ENCODE results near the gene SQOR.
A peak's percentile ranks its signal among the peaks of the same experiment; 100 is the strongest.
"Not testable (repeated sequence)": the region's sequence is repeated elsewhere in the genome, so short reads cannot be mapped to it uniquely, and the experiment has no call there.

SQOR gene

DNA sequence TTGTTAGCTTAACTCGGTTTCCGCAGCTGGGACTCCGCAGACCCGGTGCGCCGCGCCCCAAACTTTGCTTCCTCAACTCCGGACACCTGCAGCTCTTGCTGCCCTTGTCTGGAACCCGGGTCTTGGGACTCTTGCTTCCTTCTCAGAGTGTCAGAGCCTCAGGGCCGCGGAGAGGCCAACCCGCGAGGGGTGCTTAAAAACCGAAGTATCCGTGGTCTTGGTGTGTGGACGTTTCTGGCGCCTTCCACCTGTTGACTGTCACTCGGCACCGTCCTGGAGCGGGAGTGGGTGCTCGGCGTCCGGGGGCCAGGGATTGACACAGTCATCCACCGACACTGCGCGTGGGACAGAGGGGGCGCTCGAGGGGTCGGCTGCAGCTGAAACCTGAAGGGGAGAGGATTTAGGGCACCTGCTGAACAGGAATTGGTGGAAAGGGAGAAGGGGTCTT lies 386 bp downstream of the SQOR start:
- DNase-seq, result no peak

DNA sequence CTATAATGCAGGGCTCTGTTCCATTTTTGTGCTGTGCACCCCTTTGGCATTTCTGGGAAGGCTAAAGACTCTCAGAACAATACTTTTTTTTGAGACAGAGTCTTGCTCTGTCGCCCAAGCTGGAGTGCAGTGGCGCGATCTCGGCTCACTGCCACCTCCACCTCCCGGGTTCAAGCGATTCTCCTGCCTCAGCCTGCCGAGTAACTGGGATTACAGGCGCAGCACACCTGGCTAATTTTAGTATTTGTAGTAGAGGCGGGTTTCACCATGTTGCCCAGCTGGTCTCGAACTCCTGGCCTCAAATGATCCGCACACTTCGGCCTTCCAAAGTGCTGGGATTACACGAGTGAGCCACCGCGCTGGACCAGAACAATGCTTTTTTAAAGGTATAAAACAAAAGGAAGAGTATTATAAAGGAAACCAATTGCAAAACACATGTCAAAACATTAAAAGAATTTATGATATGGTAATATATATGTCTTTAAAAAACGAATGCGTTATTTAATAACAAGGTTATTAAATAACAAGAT lies 999 bp downstream of the SQOR start:
- no peak for DNase-seq

DNA sequence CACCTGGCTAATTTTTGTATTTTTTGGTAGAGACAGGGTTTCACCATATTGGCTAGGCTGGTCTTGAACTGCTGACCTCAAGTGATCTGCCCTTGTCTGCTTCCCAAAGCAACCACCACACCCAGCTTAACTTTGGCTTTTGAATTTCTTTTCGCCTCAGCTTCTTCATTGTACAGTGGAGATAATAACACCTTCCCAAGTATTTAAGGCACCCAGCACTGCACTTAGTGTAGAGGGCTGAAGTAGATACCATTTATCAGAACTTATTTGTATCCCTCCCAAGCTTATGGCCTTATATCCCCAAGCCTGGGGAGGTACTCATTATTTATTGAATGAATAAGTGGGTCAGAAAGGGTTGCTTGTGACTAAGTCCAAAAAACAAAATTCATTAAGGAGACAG lies 2.3 kb downstream of the SQOR start:
- no peak for DNase-seq

DNA sequence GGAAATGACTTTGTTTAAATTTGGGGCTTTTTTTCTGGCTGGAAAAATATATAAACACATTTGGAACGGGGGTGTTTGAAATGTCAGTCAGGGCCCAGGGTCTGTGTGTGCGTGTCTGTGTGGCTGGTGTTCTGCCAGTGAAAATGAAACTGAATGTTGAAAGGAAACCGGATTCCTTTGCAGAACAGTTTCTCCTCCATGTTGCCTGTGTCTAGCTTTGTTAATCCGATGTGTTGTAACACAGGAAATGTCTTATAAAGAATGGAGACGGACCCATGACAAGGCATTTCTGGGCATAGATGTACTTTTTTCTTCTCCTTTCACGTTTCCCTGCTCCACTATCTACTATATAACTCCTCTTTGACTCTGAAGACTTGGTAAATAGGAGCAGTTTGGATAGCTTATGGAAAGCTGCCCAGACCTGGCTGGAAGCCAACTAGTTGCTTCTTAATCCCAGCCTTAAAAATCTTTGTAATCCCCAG lies 2.8 kb downstream of the SQOR start:
- no peak for DNase-seq

DNA sequence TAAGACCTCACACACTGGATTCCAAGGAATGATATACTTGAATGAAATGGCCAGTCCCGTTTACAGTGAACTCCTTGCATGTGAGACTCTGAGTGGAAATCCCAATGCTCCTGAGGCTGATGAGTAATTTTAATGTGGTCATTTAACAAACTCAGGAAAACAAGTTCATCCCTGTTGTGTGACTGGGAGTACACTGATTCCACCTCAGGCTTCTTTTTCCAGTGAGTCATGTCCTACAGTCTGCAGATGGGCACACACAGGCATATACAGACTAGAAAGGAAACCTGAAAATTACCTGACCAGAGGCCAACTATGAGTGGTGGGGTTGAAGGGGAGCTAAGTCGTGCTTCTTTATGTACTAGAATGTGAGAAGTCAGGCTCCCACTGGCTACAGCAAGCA lies 5.8 kb downstream of the SQOR start:
- DNase-seq, result no peak

DNA sequence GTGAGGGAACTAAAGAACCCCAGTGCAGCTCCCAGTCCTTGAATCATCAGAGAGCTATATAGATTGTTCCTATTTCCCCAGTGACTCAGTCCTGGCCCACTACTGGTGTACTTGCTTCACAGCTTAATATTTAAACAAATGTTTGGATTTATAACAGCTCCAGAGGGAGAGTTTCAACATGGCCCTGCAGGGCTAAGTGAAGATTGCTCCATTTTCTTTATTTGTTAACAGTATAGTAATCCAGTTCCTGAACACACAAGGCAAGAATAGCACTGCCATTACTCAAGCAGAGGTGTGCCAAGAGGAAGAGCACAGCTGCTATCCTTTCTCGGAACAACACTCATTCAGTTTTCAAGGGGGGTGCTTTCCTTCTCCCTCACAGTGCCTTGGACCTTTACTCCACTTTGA lies 6.5 kb downstream of the SQOR start:
- no peak for DNase-seq

DNA sequence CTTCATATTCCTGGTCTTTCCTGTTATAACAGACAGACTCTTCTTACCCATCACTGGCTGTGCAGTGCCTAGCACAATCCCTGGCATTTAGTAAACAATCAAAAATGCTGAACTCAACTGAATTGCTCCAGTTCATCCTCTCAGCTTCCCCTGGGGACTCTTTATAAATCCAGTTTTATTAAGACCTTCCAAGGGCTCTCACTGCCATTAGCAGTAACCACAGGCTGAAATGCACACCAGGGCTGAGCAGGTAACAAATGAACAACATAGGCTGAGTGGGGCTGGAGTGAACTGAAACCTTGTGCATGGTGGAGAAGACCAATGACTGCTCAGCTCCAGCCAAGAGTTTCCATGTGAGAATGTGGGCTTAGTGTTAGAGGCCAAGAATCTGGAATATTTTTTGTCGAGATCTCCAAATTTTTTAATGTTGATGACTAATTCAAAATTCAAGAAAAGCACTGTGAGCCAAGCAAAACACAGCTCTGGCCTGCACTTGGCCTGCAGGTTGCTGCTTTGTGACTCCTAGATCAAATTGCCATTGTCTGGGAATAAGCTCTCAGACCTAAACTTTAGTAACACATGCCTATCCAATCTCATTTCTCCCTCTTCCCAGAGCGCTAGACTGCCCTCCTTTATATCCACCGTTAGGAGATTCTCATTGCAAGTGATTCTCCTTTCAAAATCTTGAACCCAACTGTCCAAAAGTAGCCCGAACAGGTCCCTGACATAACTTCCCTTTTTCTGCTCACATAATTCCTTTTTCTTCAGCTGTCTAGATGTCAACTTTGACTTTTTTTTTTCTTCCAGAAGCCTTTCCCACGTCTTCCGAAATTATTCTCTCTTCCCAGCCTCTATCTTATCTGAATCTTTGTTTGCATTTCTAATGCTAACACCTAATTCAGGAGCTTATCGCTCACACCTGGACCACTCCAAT lies 7.4 kb downstream of the SQOR start:
- peak; percentile 30 for DNase-seq

DNA sequence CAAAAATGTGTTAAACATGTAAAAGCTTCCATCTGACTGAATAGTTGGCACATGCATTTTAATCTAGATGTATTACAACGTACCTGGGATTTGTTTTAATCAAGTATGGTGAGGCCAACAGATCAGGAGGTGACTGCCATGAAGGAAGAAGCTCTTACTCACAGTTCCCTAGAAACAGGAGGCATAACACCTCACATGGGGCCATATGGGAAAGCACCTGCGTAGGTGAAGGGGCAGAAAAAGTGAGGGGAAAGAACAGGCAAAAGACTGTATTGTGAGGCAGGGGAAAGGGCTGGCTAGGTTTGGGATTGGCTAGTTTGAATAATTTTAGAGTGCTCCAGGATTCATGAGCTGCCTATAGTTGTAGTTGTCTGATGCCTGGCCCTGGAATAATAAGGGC lies 9.6 kb downstream of the SQOR start:
- DNase-seq, result no peak

DNA sequence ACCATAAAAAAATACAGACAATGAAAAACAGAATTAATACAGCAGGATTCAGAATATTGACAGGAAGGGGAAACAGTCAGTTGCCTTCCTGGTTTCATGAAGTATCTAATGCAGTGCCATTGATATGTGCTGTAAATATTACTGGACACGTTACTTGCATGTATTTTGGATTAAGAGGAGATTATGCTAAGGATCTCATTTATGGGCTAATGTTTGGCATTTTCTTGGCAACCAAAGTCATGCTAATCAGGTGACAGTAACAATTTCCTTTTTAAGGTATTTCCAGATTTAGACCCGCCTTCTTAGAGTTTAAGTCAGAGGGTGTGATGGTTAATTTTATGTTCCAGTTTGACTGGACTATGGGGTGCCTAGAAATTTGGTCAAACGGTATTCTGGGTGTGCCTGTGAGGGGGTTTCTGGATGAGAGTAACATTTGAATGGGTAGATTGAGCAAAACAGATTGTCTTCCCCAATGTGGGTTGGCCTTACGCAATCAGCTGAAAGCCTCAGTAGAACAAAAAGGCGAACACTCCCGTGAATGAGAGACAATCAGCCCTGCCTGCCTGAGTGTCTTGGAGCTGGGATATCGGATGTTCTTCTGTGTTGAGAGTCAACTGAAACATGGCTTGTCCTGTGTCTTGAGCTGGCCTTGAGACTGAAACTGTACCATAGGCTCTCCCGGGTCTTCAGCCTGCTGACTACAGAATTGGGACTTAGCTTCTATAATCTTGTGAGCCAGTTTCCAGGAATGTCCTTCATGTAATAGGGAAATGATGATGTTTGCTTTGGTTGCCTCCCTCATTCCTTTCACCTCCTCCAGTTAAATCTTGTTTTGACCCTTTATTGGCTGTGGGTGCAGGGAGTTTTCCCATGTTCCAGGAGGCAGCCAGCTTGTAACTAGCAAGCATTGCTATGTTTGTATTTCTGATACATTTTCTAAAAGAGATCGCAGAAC lies 10.5 kb downstream of the SQOR start:
- DNase-seq, result no peak

DNA sequence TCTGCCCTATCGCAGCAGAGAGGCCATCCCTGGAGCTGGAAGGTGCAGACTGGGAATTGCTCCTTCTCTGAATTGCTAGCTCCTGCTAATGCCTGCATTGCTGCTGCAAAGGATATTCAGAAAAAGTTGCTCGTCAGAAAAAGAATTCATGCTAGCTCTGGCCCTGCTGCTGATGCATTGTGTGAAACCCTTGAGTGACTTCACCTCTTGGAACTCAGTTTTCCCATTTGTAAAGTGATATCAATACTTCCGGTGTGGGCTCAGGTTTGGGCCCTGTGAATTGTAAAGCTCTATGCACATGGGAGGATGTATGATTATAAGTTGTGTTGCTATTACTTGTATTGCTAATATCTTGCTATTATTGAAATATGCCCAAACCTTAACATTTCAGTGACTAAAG lies 11.4 kb downstream of the SQOR start:
- DNase-seq, result no peak

DNA sequence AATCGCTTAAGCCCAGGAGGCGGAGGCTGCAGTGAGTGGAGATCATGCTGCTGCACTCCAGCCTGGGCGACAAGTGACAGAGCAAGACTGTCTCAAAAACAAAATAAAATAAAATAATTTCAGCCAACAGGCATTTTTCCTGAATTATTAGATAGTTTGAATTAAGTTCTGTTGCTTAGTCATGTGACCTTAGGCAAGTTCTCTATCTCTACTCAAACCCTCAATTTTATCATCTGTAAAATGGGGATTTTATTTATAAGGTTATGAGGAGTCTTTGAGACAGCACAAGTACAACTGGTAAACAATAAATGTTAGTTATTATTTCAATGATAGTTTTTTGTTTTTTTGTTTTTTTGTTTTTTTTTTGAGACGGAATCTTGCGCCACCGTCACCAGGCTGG lies 13.0 kb downstream of the SQOR start:
- no peak for DNase-seq

DNA sequence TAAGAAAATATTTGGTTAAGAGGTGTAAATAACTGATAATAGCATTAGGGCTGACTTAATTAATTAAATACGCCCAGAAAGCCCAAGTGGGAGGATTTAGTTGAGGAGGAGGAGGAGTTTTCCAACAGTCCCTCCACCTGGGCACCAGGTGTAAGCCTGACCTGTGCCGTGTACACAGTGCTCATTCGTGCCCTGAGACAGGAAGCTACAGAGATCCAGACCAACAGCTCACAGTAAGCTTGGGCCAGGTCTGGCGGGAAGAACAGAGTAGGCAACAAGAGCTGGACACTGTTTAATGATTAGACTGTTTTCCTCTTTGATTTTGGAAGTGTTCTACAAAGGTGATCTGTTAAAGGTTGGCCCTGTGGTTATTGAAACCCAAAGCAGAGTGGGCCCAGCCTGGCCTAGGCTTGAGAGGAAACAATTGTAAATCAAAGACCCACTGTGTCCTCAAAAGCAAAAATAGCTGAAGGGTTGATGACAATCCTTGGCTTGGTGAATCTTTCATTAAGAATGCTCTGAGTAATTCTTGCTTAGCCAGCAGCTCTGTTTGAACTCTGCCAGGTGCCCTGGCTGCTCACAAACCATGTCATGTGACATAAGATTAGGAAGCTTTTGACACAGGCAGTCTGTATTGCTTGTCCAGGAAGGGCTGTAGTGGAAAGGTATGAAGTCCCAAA lies 13.8 kb downstream of the SQOR start:
- no peak for DNase-seq

DNA sequence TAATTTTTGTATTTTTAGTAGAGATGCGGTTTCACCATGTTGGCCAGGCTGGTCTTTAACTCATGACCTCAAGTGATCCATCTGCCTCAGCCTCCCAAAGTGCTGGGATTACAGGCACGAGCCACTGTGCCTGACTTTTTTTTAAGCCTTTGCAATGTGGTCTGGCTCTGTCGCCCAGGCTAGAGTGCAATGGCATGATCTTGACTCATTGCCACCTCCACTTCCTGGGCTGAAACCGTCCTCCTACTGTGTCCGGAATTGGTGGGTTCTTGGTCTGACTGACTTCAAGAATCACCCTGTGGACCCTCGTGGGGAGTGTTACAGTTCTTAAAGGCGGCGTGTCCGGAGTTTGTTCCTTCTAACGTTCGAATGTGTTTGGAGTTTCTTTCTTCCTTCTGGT lies 15.2 kb downstream of the SQOR start:
- DNase-seq, result not testable (repeated sequence)

DNA sequence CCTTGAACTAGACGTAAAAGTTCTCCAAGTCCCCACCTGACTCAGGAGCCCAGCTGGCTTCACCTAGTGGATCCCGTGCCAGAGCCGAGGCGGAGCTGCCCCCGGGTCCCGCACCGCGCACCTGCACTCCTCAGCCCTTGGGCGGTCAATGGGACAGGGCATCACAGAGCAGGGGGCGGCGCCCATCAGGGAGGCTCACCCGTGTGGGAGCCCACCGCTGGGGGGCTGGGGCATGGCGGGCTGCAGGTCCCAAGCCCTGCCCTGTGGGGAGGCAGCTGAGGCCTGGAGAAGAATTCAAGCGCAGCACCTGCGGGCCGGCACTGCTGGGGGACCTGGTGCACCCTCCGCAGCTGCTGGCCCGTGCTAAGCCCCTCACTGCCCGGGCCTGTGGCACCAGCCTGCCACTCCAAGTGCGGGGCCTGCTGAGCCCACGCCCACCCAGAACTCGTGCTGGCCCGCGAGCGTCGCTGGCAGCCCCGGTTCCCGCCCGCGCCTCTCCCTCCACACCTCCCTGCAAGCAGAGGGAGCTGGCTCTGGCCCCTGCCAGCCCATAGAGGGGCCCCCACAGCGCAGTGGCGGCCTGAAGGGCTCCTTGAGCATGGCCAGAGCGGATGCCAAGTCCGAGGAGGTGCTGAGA lies 16.2 kb downstream of the SQOR start:
- DNase-seq, result no peak

DNA sequence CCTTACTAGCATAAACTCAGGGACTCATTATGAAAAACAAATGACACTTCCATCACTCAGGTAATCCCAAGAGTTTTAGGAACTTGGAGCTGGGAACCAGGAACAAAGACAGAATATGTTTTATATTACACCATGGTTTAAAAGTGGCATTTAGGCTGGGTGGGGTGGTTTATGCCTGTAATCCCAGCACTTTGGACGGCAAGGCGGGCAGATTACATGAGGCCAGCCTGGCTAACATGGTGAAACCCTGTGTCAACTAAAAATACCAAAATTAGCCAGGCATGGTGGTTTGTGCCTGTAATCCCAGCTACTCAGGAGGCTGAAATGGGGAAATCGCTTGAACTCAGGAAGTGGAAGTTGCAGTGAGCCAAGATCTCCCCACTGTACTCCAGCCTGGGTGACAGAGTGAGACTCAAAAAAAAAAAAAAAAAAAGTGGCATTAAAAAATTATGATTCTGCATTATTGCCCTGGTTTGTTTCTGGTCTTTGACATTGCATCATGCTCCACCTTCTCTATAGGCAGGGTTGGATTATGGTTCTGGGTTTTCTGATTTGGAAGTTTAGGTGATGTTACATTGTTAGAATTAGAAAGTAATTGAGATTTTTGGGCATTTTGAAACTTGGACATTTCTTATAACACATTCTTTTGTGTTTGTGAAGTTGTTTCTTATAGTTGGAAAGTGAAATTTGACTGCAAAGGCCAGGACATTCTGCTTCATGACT lies 19.0 kb downstream of the SQOR start:
- no peak for DNase-seq

DNA sequence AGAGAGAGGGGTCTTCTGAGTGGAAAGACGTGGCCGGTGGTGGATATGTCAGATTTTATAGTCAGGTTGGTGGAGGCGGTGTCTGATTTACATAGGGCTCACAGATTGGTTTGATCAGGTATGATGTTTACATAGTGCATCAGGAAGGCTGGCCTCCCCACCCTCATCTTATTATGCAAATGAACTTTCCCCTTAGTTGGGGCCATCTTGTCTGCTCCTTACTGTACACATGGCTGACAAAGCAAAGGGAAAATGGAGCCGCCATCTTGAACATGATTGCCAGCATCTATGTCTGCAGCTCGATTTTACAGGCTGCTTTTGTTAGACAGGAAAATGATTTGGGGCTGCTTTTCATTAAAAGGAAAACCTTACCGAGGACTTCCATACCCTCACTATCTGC lies 19.9 kb downstream of the SQOR start:
- no peak for DNase-seq

DNA sequence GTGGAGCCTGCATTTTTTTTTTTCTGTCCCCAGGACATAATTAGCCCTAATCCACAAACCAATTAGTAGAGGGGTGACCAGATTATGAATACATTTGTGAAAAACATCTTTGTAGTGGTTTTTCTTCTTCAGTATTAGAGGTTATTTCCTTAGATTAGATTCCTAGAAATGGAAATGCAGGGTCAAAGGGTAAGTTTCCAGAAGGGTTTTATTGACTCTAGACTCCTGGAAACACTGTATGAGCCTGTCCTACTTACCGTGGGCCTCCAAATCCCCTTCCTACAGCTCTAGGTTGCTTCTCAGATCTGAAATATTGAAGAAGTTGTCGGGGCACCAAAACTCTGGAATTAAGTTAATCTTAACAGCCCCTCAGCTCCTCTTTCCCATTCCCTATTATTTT lies 22.4 kb downstream of the SQOR start:
- no peak for DNase-seq

DNA sequence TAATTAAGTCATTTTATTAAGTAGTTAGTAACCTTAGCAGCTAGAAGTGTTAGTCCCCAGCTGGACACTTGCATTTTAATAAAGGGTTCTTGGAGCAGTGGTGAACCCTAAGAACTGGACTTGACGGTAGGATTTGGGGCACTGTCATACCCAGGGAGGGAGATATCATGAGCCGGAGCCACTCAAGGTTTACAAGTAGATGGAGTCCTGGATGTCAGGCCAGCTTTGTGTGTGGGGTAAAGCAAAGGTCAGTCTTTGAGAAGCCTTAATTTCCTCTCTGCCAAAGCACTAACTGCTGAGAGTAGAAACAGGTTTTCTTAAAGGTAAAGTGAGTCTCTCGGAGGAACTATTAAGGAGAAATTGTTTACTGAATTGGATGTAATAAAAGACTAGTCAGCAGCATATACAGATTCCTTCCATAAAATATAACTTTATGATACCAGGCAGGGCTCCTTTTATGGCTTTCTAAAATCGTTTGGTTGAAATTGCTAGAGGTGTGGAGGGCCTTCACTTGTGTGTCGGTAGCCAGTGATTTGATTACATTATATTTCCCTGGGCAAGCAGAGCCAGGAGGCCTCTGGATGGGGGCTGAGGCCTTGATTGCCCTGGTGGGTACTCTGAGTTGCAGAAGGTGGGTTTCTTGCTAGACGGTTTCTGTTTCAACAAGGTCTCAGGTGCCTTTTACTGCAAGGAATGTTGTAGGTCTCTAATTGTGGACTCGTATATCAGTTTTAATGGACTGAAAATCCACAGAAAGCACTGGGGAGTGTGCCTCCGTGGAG lies 23.1 kb downstream of the SQOR start:
- DNase-seq, result no peak

DNA sequence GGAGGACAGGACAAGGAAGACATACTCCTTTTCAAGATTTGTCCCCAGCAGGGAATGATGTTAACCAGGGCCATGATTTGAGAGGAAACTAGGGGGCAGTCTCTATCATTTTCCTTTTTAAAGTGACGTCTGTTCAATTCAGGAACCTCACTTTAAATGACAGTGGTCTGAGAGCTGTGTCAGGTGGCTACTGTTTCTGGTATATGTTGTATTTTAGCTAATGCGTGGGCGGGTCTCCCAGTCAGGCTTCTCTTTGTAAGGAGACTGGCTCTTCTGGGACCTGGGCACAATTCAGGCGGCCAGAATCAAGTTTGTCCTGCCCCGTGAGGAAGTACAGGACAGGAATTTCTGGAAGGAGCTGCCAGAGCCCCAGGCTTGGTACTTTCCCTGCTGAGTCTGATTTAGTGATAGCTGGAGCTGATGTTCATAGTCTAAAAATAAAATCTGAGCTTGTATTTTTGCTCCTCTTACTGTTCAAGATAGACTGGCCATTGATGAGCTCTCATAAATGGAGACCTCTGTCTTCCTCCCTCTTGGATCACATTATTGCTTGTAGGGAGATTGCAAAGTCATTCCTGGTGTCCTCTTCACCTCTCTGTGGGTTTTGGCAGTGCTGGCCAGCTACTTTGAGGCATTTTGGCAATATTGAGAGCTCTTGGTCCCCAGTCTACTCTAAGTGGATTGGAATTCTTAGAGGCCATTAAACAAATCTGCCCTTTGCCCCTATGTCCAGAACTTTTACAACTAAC lies 25.6 kb downstream of the SQOR start:
- no peak for DNase-seq

DNA sequence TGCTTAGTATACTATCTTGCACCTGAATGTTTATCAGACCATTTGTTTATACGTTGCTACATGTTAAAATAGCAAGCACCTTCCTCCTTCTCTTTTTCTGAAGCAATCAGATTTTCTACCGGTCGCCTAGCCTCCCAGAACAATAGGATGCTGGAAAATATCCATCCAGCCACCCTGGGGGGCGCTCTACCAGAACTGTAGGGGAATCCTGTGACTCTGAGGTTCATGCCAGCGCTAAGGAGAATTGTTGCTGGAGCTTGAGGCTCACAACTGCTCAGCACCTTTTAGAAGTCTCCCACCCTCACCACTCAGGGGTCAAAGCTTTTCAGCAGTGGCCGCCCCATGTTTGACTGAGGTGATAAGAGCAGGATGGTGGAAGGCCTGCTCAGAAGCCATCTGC lies 27.5 kb downstream of the SQOR start:
- no peak for DNase-seq

All from NCI-H187 treated with DMSO at 0.1 percent for 48 hours (cell line).